Activated T-cell treated with anti-CD3 and anti-CD28 coated beads, Interleukin-2, amount 50 U/mL, for 4 hours (primary cell): ENCODE results near the gene SPOCD1. TPM values are rescaled to one million over a fixed set of nuclear protein-coding genes. Genes with fewer than 3 reads are reported as not detected.

ENCODE experiments used
- ATAC-seq, 2 donors: fragments of 200-7000 bp; cut with Tn5 transposase; one replicate each; pipeline ENCODE4 v1.10.0; 2021
- DNase-seq: peaks from one replicate; pipeline ENCODE4 v3.0.0-alpha.2; 2020
- H3K27me3 Mint-ChIP-seq: one replicate; pipeline ENCODE4 v1.8.0; 2021; ENCODE audit warnings: low read depth, mixed read lengths
- H3K36me3 Mint-ChIP-seq: one replicate; pipeline ENCODE4 v1.8.0; 2022; ENCODE audit warnings: mixed read lengths; ENCODE audit not compliant: insufficient read depth
- H3K4me1 Mint-ChIP-seq: one replicate; pipeline ENCODE4 v1.8.0; 2021; ENCODE audit warnings: low read depth, mixed read lengths
- H3K4me3 Mint-ChIP-seq: one replicate; pipeline ENCODE4 v1.8.0; 2021; ENCODE audit warnings: mild to moderate bottlenecking, moderate library complexity, mixed read lengths
- H3K9me3 Mint-ChIP-seq: one replicate; pipeline ENCODE4 v1.8.0; 2021; ENCODE audit warnings: mixed read lengths
- total RNA-seq, 3 donors: library from RNA; stranded (reverse); gene quantifications; one replicate each; pipeline ENCODE4 v1.2.1, GENCODE V29; 2021

SPOCD1 gene
- total RNA-seq, 3 donors from 2014 or later = 0.14 TPM; not detected in 2

DNA sequence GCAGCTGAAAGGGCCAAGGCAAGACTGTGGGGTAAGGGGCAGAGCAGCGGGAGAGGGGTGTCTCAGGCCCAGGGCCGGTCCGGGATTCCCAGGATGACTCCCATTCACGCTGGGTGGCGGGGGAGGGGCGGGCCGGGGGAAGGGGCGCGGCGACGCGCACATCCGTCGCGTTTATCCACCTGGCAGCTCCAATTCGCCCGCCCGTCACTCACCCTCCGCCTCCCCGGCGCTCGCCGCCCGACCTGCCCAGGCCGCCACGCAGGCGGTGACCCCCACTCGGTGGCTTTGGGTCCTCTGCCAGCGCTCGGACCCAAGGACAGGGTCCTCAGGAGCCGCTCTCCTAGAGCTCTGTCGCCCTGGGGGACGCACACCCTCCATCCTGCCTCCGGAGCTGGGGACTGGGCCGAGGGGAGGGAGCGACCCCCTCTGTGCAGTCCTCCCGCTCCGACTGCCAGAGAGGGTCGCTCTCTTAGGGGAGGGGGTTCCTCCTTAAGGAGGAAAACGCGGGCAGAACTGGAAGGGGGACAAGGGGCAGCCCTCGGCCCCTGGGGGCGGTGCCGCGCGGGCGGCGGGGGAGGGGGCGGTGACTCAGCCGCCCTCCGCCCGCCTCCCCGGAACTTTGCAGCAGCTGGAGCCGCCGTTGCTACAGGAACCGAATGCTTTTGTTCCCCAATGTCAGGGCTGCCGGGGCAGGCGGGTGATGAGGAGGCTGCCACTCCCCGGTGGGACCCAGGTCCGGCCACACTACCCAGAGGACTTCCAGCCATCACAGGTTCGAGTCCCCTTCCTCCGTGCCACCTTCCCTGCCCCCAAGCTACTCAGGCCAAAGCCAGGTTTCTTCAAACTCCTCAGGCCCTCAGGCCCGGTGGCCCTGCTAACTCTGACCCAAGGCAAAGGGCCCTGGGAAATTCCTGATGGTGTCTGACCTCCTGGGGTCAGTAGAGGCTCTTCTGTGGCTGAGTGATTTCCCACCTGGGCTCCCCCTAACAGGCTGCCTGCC is 55.1 kb downstream of the SPOCD1 start:
- Mint-ChIP-seq H3K4me1 (peaks cover 17% of the 10 kb centered on the region), H3K27me3 (peaks cover 5% of the 10 kb centered on the region), H3K9me3 (no peaks in the 10 kb centered on the region), H3K4me3 (peak overlapping the region; percentile 61), H3K36me3 (no peaks in the 10 kb centered on the region)
- DNase-seq (peak; percentile 64), ATAC-seq (peak; percentile 50 to 57)

GRCh38 chr1:31759298-31760023 is 56.4 kb downstream of the SPOCD1 start:
- Mint-ChIP-seq H3K27me3 (peaks cover 3% of the 10 kb centered on the region), H3K4me3 (peak overlapping the region; percentile 44), H3K36me3 (no peaks in the 10 kb centered on the region), H3K4me1 (peaks cover 12% of the 10 kb centered on the region), H3K9me3 (no peaks in the 10 kb centered on the region)
- no peak for ATAC-seq
- DNase-seq = no peak

- H3K4me3 Mint-ChIP-seq = no peak overlapping the region
- peaks cover 3% of the 10 kb centered on the region for H3K27me3 Mint-ChIP-seq
- DNase-seq = no peak
- peaks cover 12% of the 10 kb centered on the region for H3K4me1 Mint-ChIP-seq
- H3K36me3 Mint-ChIP-seq = no peaks in the 10 kb centered on the region
- H3K9me3 Mint-ChIP-seq = no peaks in the 10 kb centered on the region
- ATAC-seq = no peak
Observed at GRCh38 chr1:31758823-31759222, 57.0 kb downstream of the SPOCD1 start.

GRCh38 chr1:31757989-31758388 is 57.8 kb downstream of the SPOCD1 start:
- DNase-seq (no peak), ATAC-seq (no peak)
- no peaks in the 10 kb centered on the region for H3K27me3 Mint-ChIP-seq
- peaks cover 7% of the 10 kb centered on the region for H3K4me1 Mint-ChIP-seq
- no peak overlapping the region for H3K4me3 Mint-ChIP-seq
- no peaks in the 10 kb centered on the region for H3K9me3 Mint-ChIP-seq
- H3K36me3 Mint-ChIP-seq = no peaks in the 10 kb centered on the region

GRCh38 chr1:31757204-31757679 is 58.6 kb downstream of the SPOCD1 start:
- no peak overlapping the region for H3K4me3 Mint-ChIP-seq
- ATAC-seq (no peak), DNase-seq (no peak)
- no peaks in the 10 kb centered on the region for H3K27me3 Mint-ChIP-seq
- peaks cover 10% of the 10 kb centered on the region for H3K4me1 Mint-ChIP-seq
- no peaks in the 10 kb centered on the region for H3K36me3 Mint-ChIP-seq
- H3K9me3 Mint-ChIP-seq = no peaks in the 10 kb centered on the region

DNA sequence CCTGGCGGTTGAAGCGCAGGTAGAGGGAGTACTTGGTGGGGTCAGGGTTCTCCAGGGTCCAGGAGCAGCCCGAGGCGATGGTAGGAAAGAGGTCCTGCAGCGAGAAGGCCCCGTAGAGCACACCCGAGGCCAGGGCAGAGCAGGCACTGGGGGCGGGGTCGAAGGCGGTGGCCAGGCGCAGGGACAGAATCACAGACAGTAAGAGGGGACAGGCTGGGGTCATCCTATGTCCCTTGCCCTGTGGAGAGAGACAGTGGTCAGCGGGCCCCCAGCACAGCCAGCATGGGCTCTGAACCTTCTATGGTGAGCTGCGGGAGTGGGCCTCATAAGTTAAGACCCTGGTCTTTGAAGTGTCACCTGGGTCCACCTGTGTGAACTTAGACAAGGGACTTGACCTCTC is 59.2 kb downstream of the SPOCD1 start:
- peaks cover 13% of the 10 kb centered on the region for H3K4me1 Mint-ChIP-seq
- H3K27me3 Mint-ChIP-seq = no peaks in the 10 kb centered on the region
- DNase-seq = no peak
- no peaks in the 10 kb centered on the region for H3K9me3 Mint-ChIP-seq
- no peak overlapping the region for H3K4me3 Mint-ChIP-seq
- H3K36me3 Mint-ChIP-seq = no peaks in the 10 kb centered on the region
- ATAC-seq = no peak

GRCh38 chr1:31755850-31756492 is 59.9 kb downstream of the SPOCD1 start:
- no peaks in the 10 kb centered on the region for H3K36me3 Mint-ChIP-seq
- ATAC-seq (no peak), DNase-seq (no peak)
- H3K9me3 Mint-ChIP-seq = no peaks in the 10 kb centered on the region
- no peak overlapping the region for H3K4me3 Mint-ChIP-seq
- no peaks in the 10 kb centered on the region for H3K27me3 Mint-ChIP-seq
- H3K4me1 Mint-ChIP-seq = peaks cover 15% of the 10 kb centered on the region

- ATAC-seq (no peak), DNase-seq (no peak)
- Mint-ChIP-seq H3K9me3 (no peaks in the 10 kb centered on the region), H3K36me3 (no peaks in the 10 kb centered on the region), H3K27me3 (peaks cover 4% of the 10 kb centered on the region), H3K4me1 (peaks cover 22% of the 10 kb centered on the region), H3K4me3 (peak overlapping the region; percentile 11)
Observed at GRCh38 chr1:31755197-31755611, 60.6 kb downstream of the SPOCD1 start.

- ATAC-seq (no peak), DNase-seq (no peak)
- H3K4me1 Mint-ChIP-seq = peaks cover 23% of the 10 kb centered on the region
- H3K36me3 Mint-ChIP-seq = no peaks in the 10 kb centered on the region
- peaks cover 7% of the 10 kb centered on the region for H3K27me3 Mint-ChIP-seq
- no peak overlapping the region for H3K4me3 Mint-ChIP-seq
- H3K9me3 Mint-ChIP-seq = no peaks in the 10 kb centered on the region
Observed at GRCh38 chr1:31754397-31754796, 61.4 kb downstream of the SPOCD1 start.

DNA sequence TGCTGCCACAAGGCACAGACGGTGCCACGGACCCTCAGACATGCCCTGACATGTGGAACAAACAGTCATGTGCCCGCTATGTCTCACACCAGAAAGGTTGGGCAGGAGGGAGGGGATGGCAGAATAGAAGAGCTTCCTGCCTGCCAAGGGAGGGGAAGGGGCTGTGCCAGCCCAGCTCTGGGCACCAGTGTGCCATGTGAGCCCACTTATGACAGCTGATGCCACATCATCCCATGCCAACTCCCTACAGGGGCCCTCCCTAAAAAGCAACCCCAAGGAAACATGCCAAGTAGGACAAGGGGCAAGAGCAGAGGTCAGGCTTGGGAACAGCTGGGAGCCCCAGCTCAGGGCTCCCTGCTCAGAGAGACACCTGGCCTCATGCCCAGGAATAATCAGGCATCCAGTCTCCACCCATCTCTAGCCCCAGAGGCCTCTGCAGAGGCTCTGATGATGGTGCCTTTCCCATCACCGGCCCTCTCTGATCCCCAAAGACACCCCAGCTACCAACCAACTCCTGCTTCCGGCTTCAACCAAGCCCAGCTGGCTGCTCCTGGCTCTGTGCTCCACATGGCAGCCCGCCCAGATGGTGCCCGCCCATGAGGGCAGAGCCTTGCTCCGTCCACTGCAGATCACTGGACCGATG is 62.0 kb downstream of the SPOCD1 start:
- Mint-ChIP-seq H3K9me3 (no peaks in the 10 kb centered on the region), H3K36me3 (no peaks in the 10 kb centered on the region), H3K4me1 (peaks cover 23% of the 10 kb centered on the region), H3K27me3 (peaks cover 7% of the 10 kb centered on the region), H3K4me3 (no peak overlapping the region)
- no peak for ATAC-seq
- DNase-seq = no peak

DNA sequence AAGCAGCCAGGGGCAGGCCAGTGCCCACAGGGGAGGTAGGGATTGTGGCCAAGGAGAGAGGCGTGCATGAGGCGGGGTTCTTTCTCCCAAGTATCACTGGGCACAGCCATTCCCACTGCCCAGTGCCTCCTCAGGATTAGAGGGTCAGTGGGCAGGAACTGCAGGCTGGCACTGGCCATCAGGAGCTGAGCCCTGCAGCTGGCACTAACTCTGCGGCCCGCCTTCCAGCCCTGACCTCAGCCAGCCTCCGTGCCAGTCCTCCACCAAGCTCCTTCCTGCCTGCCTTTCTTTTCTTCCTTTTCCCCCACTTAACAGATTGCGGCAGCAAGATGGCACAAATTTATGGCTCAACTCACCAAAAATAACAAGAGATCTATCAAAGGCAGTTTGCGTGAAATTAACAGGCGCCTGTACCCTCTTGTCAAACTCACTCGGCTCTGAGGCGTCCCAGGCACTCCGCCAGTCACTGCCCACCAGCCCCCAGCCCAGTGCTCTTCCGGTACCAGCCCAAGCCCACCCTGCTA is 62.8 kb downstream of the SPOCD1 start:
- H3K4me1 Mint-ChIP-seq = peaks cover 23% of the 10 kb centered on the region

GRCh38 chr1:31752258-31752657 is 63.6 kb downstream of the SPOCD1 start:
- H3K27me3 Mint-ChIP-seq = peaks cover 7% of the 10 kb centered on the region
- no peaks in the 10 kb centered on the region for H3K9me3 Mint-ChIP-seq
- H3K4me1 Mint-ChIP-seq = peaks cover 28% of the 10 kb centered on the region
- H3K36me3 Mint-ChIP-seq = no peaks in the 10 kb centered on the region
- DNase-seq (no peak), ATAC-seq (no peak)
- no peak overlapping the region for H3K4me3 Mint-ChIP-seq

More for the DNA sequence above, 62.8 kb downstream of the SPOCD1 start:
- DNase-seq (no peak), ATAC-seq (no peak)
- no peak overlapping the region for H3K4me3 Mint-ChIP-seq
- H3K27me3 Mint-ChIP-seq = peaks cover 7% of the 10 kb centered on the region
- H3K9me3 Mint-ChIP-seq = no peaks in the 10 kb centered on the region
- H3K36me3 Mint-ChIP-seq = no peaks in the 10 kb centered on the region

DNA sequence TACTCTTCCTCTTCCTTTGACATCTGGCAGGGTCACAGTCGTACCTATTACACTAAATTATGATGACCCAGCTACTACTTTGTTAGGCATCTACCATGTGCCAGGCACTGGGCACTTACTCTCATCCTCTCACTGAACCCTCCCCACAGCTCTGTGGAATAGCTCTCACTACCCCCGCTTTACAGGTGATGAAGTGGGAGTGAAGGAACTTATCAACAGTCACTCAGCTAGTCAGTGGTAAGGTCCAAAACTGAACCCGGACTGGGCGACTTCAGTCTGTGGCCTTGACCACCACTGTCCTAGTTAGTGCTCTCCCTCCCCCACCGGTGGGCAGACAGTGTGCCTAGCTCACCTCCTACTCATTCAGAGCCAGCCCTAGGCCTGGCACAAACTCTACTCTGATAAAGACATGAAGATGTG is 64.0 kb downstream of the SPOCD1 start:
- Mint-ChIP-seq H3K36me3 (no peaks in the 10 kb centered on the region), H3K4me1 (peaks cover 32% of the 10 kb centered on the region), H3K9me3 (no peaks in the 10 kb centered on the region), H3K27me3 (peaks cover 7% of the 10 kb centered on the region), H3K4me3 (no peak overlapping the region)
- DNase-seq (no peak), ATAC-seq (no peak)
